ENCODE measurements around the gene ZNF471. TPM values are rescaled to one million over a fixed set of nuclear protein-coding genes. Genes with fewer than 3 reads are reported as not detected.
A peak's percentile ranks its signal among the peaks of the same experiment; 100 is the strongest.

Gene ZNF471
- 10 to 100 TPM; 20.1 to 32.6 (median 21.2) TPM for polyA plus RNA-seq (ENCODE audit: insufficient read length in 3 of 3)
- long read RNA-seq, donor 1, full-length matches to known transcripts = 2 of 2 reads
- long read RNA-seq, donor 1, partial matches to known transcripts = 0 of 2 reads
- long read RNA-seq, donor 1, other reads (novel, unspliced or antisense) = 0 of 2 reads
- long read RNA-seq, donor 2, full-length matches to known transcripts = 1 of 1 reads
- long read RNA-seq, donor 2, partial matches to known transcripts = 0 of 1 reads
- long read RNA-seq, donor 2, other reads (novel, unspliced or antisense) = 0 of 1 reads
- long read RNA-seq, donor 3, full-length matches to known transcripts = 3 of 3 reads
- long read RNA-seq, donor 3, partial matches to known transcripts = 0 of 3 reads
- long read RNA-seq, donor 3, other reads (novel, unspliced or antisense) = 0 of 3 reads
- long read RNA-seq, donor 4, full-length matches to known transcripts = 1 of 1 reads
- long read RNA-seq, donor 4, partial matches to known transcripts = 0 of 1 reads
- long read RNA-seq, donor 4, other reads (novel, unspliced or antisense) = 0 of 1 reads
- long read RNA-seq, donor 5 = 0 reads
- long read RNA-seq, donor 6, full-length matches to known transcripts = 1 of 1 reads
- long read RNA-seq, donor 6, partial matches to known transcripts = 0 of 1 reads
- long read RNA-seq, donor 6, other reads (novel, unspliced or antisense) = 0 of 1 reads
- long read RNA-seq, donor 7 = 0 reads
- long read RNA-seq, donor 8, full-length matches to known transcripts = 4 of 4 reads
- long read RNA-seq, donor 8, partial matches to known transcripts = 0 of 4 reads
- long read RNA-seq, donor 8, other reads (novel, unspliced or antisense) = 0 of 4 reads
- long read RNA-seq, donor 9, full-length matches to known transcripts = 1 of 1 reads
- long read RNA-seq, donor 9, partial matches to known transcripts = 0 of 1 reads
- long read RNA-seq, donor 9, other reads (novel, unspliced or antisense) = 0 of 1 reads
- long read RNA-seq, donor 10, full-length matches to known transcripts = 1 of 1 reads
- long read RNA-seq, donor 10, partial matches to known transcripts = 0 of 1 reads
- long read RNA-seq, donor 10, other reads (novel, unspliced or antisense) = 0 of 1 reads
- long read RNA-seq, donor 11, full-length matches to known transcripts = 3 of 3 reads
- long read RNA-seq, donor 11, partial matches to known transcripts = 0 of 3 reads
- long read RNA-seq, donor 11, other reads (novel, unspliced or antisense) = 0 of 3 reads
- long read RNA-seq, donor 12 = 0 reads
- long read RNA-seq, donor 13, full-length matches to known transcripts = 3 of 3 reads
- long read RNA-seq, donor 13, partial matches to known transcripts = 0 of 3 reads
- long read RNA-seq, donor 13, other reads (novel, unspliced or antisense) = 0 of 3 reads
- long read RNA-seq, donor 14 = 0 reads
- long read RNA-seq, donor 15 = 0 reads
- long read RNA-seq, donor 16, full-length matches to known transcripts = 2 of 2 reads
- long read RNA-seq, donor 16, partial matches to known transcripts = 0 of 2 reads
- long read RNA-seq, donor 16, other reads (novel, unspliced or antisense) = 0 of 2 reads

- DNase-seq (ENCODE audit: extremely low read depth in 1 of 11, low read depth in 9 of 11, low spot score in 4 of 11) = peak; percentile 94 to 99 (median 98)
Observed at GRCh38 chr19:56507446-56508289, at the start of gene ZNF471. TSS of gene ZNF471 (plus strand) at chr19:56507855. CDS start at chr19:56511572, 3,717 bp downstream.

- DNase-seq (ENCODE audit: extremely low read depth in 1 of 11, low read depth in 9 of 11, low spot score in 4 of 11) = no peak
Observed at GRCh38 chr19:56474308-56474707, 33.3 kb upstream of the ZNF471 start.

- peak in 2 of 11 donors; percentile 0 for DNase-seq (ENCODE audit: extremely low read depth in 1 of 11, low read depth in 9 of 11, low spot score in 4 of 11)
Observed at GRCh38 chr19:56476093-56476492, 31.6 kb upstream of the ZNF471 start.

GRCh38 chr19:56476651-56477428, 30.8 kb upstream of the ZNF471 start, which contains the start of gene ZNF667:
TSS of gene ZNF667 (minus strand) at chr19:56477345. CDS start at chr19:56462370, 14,975 bp downstream.
- DNase-seq (ENCODE audit: extremely low read depth in 1 of 11, low read depth in 9 of 11, low spot score in 4 of 11) = peak in 10 of 11 donors; percentile 23 to 76 (median 52)

- DNase-seq (ENCODE audit: extremely low read depth in 1 of 11, low read depth in 9 of 11, low spot score in 4 of 11) = peak; percentile 80 to 93 (median 89)
Observed at GRCh38 chr19:56477429-56478338, 30.0 kb upstream of the ZNF471 start.

- DNase-seq (ENCODE audit: extremely low read depth in 1 of 11, low read depth in 9 of 11, low spot score in 4 of 11) = no peak
Observed at GRCh38 chr19:56491399-56491798, 16.3 kb upstream of the ZNF471 start.

- DNase-seq (ENCODE audit: extremely low read depth in 1 of 11, low read depth in 9 of 11, low spot score in 4 of 11) = no peak
Observed at GRCh38 chr19:56504581-56504980, 3.1 kb upstream of the ZNF471 start.

- peak in 1 of 11 donors; percentile 60 for DNase-seq (ENCODE audit: extremely low read depth in 1 of 11, low read depth in 9 of 11, low spot score in 4 of 11)
Observed at GRCh38 chr19:56508290-56508778, 679 bp downstream of the ZNF471 start.

- no peak for DNase-seq (ENCODE audit: extremely low read depth in 1 of 11, low read depth in 9 of 11, low spot score in 4 of 11)
Observed at GRCh38 chr19:56525214-56525860, 17.7 kb downstream of the ZNF471 start.

GRCh38 chr19:56537442-56537841, 29.8 kb downstream of the ZNF471 start:
- DNase-seq (ENCODE audit: extremely low read depth in 1 of 11, low read depth in 9 of 11, low spot score in 4 of 11) = no peak

GRCh38 chr19:56538254-56538760, 30.7 kb downstream of the ZNF471 start:
- peak; percentile 77 to 87 (median 83) for DNase-seq (ENCODE audit: extremely low read depth in 1 of 11, low read depth in 9 of 11, low spot score in 4 of 11)

GRCh38 chr19:56538761-56539263, 31.2 kb downstream of the ZNF471 start, which contains the start of gene ZFP28:
TSS of gene ZFP28 (plus strand) at chr19:56538948. CDS start at chr19:56539019, 71 bp downstream.
- DNase-seq (ENCODE audit: extremely low read depth in 1 of 11, low read depth in 9 of 11, low spot score in 4 of 11) = peak in 2 of 11 donors; percentile 40 to 60

GRCh38 chr19:56543776-56544175, 36.1 kb downstream of the ZNF471 start:
- DNase-seq (ENCODE audit: extremely low read depth in 1 of 11, low read depth in 9 of 11, low spot score in 4 of 11) = no peak

GRCh38 chr19:56547535-56547934, 39.9 kb downstream of the ZNF471 start:
- DNase-seq (ENCODE audit: extremely low read depth in 1 of 11, low read depth in 9 of 11, low spot score in 4 of 11) = no peak
